Peyer's patch (tissue), 4 donors: ENCODE measurements around the gene KLF11.

Experiments
- CTCF ChIP-seq, 6 experiments: fragments of 450-650 bp in 4 of 6; fragments of 200-600 bp in 2 of 6; sonication (generic) in 1 of 6; IDR thresholded peaks; one replicate each; pipeline ENCODE4 v1.5.1; 2017 to 2019; ENCODE audit warnings: antibody characterized with exemption in 6 of 6, mild to moderate bottlenecking in 3 of 6, moderate library complexity in 1 of 6
- POLR2A ChIP-seq, 2 donors: fragments of 450-650 bp; IDR thresholded peaks; one replicate each; pipeline ENCODE4 v1.5.1; 2017; ENCODE audit warnings: antibody characterized with exemption in 2 of 2, mild to moderate bottlenecking in 2 of 2, moderate library complexity in 2 of 2

- no peak for TF ChIP-seq CTCF (IDR thresholded peaks at IDR 0.05)
- TF ChIP-seq POLR2A (IDR thresholded peaks at IDR 0.05) = no peak
Measured at GRCh38 chr2:9995059-9995458, 48.3 kb upstream of the KLF11 start.
